ENCODE results near the gene SLFNL1. TPM values are rescaled to one million over a fixed set of nuclear protein-coding genes. Genes with fewer than 3 reads are reported as not detected.
A peak's percentile ranks its signal among the peaks of the same experiment; 100 is the strongest.

The SLFNL1 gene
- total RNA-seq, 4 donors from 2014 or later, result 0.44 to 1.7 (median 0.92) TPM

GRCh38 chr1:40978886-40979240 is 42.7 kb downstream of the SLFNL1 start:
- DNase-seq, result no peak
- intact Hi-C loops (cut with DNase I), result no loop called here
- 39 to 51% methylated on average over 11 to 14 of the region's 17 CpGs for WGBS, 2 donors

GRCh38 chr1:40977716-40978115 is 43.8 kb downstream of the SLFNL1 start:
- Histone ChIP-seq H3K27ac (no peak overlapping the region), H3K36me3 (no peaks in the 10 kb centered on the region), H3K9me3 (no peaks in the 10 kb centered on the region), H3K4me1 (peaks cover 23 to 27% of the 10 kb centered on the region in 2 donors), H3K4me3 (replicated peaks in 1 of 3) (no peak overlapping the region), H3K27me3 (no peaks in the 10 kb centered on the region)
- no peak for TF ChIP-seq POLR2A (IDR thresholded peaks at IDR 0.05)
- TF ChIP-seq, protein P1, sequence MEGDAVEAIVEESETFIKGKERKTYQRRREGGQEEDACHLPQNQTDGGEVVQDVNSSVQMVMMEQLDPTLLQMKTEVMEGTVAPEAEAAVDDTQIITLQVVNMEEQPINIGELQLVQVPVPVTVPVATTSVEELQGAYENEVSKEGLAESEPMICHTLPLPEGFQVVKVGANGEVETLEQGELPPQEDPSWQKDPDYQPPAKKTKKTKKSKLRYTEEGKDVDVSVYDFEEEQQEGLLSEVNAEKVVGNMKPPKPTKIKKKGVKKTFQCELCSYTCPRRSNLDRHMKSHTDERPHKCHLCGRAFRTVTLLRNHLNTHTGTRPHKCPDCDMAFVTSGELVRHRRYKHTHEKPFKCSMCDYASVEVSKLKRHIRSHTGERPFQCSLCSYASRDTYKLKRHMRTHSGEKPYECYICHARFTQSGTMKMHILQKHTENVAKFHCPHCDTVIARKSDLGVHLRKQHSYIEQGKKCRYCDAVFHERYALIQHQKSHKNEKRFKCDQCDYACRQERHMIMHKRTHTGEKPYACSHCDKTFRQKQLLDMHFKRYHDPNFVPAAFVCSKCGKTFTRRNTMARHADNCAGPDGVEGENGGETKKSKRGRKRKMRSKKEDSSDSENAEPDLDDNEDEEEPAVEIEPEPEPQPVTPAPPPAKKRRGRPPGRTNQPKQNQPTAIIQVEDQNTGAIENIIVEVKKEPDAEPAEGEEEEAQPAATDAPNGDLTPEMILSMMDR (IDR thresholded peaks at IDR 0.05), result no peak
- WGBS, 2 donors, result 88 to 100% methylated on average over 1 of the region's 1 CpG
- intact Hi-C loops (cut with DNase I), result no loop called here
- DNase-seq, result no peak

More at GRCh38 chr1:40978886-40979240, 42.7 kb downstream of the SLFNL1 start:
- no peaks in the 10 kb centered on the region for H3K36me3 ChIP-seq
- H3K27me3 ChIP-seq, result no peaks in the 10 kb centered on the region
- no peak for TF ChIP-seq POLR2A (IDR thresholded peaks at IDR 0.05)
- TF ChIP-seq, protein P1 (IDR thresholded peaks at IDR 0.05), result no peak
- H3K27ac ChIP-seq, result peak overlapping the region; percentile 94 to 96 (median 94)
- peaks cover 23 to 38% of the 10 kb centered on the region in 2 donors for H3K4me1 ChIP-seq
- H3K4me3 ChIP-seq (replicated peaks in 1 of 3), result peak overlapping the region; percentile 22 to 69 (median 58)
- no peaks in the 10 kb centered on the region for H3K9me3 ChIP-seq

- intact Hi-C loops (cut with DNase I), result no loop called here
Measured at GRCh38 chr1:40976952-40977690, 44.4 kb downstream of the SLFNL1 start.

GRCh38 chr1:40974945-40975344 is 46.6 kb downstream of the SLFNL1 start:
- no peaks in the 10 kb centered on the region for H3K27me3 ChIP-seq
- no peak for TF ChIP-seq POLR2A (IDR thresholded peaks at IDR 0.05)
- TF ChIP-seq, protein P1 (IDR thresholded peaks at IDR 0.05), result no peak
- H3K9me3 ChIP-seq, result no peaks in the 10 kb centered on the region
- DNase-seq, result no peak
- no peak overlapping the region for H3K27ac ChIP-seq
- 81 to 87% methylated on average over 9 of the region's 9 CpGs for WGBS, 2 donors
- intact Hi-C loops (cut with DNase I), result no loop called here
- H3K4me3 ChIP-seq (replicated peaks in 1 of 3), result no peak overlapping the region
- peaks cover 4 to 5% of the 10 kb centered on the region in 2 donors for H3K4me1 ChIP-seq
- no peaks in the 10 kb centered on the region for H3K36me3 ChIP-seq

More at GRCh38 chr1:40976952-40977690, 44.4 kb downstream of the SLFNL1 start:
- 78 to 85% methylated on average over 5 of the region's 5 CpGs for WGBS, 2 donors
- TF ChIP-seq, protein P1 (IDR thresholded peaks at IDR 0.05), result no peak
- TF ChIP-seq POLR2A (IDR thresholded peaks at IDR 0.05), result no peak
- Histone ChIP-seq H3K4me1 (peaks cover 19 to 21% of the 10 kb centered on the region in 2 donors), H3K27ac (no peak overlapping the region), H3K9me3 (no peaks in the 10 kb centered on the region), H3K36me3 (no peaks in the 10 kb centered on the region), H3K4me3 (replicated peaks in 1 of 3) (no peak overlapping the region), H3K27me3 (no peaks in the 10 kb centered on the region)
- no peak for DNase-seq

GRCh38 chr1:40973912-40974311 is 47.6 kb downstream of the SLFNL1 start:
- 69 to 73% methylated on average over 2 of the region's 2 CpGs for WGBS, 2 donors
- TF ChIP-seq, protein P1 (IDR thresholded peaks at IDR 0.05), result no peak
- no peak for TF ChIP-seq POLR2A (IDR thresholded peaks at IDR 0.05)
- Histone ChIP-seq H3K9me3 (no peaks in the 10 kb centered on the region), H3K27ac (no peak overlapping the region), H3K27me3 (no peaks in the 10 kb centered on the region), H3K4me3 (replicated peaks in 1 of 3) (no peak overlapping the region), H3K36me3 (no peaks in the 10 kb centered on the region), H3K4me1 (peaks cover 1 to 2% of the 10 kb centered on the region in 2 donors)
- intact Hi-C loops (cut with DNase I), result no loop called here
- no peak for DNase-seq
